Activated CD4-positive, alpha-beta T cell treated with anti-CD3 and anti-CD28 coated beads, Interleukin-2, amount 50 U/mL, for 48 hours (primary cell): ENCODE data around the gene STK32C.
"Not testable (repeated sequence)": the region's sequence is repeated elsewhere in the genome, so short reads cannot be mapped to it uniquely, and the experiment has no call there.

Source experiments
- DNase-seq, 2 experiments: peaks; one replicate each; pipeline ENCODE4 v3.0.0-alpha.2; 2020

The STK32C gene

DNA sequence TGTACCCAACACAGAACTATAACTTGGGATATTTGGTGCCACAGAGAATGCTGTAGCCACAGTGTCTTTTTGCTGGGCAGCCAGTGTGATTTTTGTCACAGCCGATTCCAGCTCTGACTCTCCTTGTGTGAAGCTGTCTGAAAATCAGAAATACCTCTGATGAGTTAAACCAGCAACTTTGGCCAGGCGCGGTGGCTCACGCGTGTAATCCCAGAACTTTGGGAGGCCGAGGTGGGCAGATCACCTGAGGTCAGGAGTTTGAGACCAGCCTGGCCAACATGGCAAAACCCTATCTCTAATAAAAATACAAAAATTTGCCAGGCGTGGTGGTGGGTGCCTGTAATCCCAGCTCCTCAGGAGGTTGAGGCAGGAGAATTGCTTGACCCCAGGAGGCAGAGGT is 30.1 kb upstream of the STK32C start:
- DNase-seq, result not testable (repeated sequence)

DNA sequence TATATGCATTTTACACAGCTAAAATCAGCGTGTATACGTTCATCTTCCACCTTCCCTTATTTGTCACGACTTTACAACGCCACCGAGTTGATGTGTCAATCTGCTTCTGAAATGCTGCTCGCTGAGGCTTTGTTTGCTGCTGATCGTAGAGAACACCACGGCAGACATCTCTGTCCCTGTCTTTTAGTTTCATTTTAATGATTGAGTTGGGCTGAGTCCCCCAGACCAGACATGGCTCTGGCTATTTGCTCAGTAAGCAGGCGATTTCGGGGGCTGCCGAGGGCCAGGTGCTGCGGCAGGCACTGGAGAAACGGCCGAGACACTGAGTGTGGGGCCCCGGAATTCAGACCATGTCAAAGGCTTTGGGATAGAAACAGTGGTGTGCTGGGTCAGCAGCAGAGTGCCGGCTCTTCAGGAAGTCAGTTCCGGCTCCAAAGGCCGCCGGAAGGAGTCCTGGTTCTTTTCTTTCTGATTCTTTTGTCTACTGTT is 29.2 kb upstream of the STK32C start:
- DNase-seq, result peak; percentile 8 to 15

DNA sequence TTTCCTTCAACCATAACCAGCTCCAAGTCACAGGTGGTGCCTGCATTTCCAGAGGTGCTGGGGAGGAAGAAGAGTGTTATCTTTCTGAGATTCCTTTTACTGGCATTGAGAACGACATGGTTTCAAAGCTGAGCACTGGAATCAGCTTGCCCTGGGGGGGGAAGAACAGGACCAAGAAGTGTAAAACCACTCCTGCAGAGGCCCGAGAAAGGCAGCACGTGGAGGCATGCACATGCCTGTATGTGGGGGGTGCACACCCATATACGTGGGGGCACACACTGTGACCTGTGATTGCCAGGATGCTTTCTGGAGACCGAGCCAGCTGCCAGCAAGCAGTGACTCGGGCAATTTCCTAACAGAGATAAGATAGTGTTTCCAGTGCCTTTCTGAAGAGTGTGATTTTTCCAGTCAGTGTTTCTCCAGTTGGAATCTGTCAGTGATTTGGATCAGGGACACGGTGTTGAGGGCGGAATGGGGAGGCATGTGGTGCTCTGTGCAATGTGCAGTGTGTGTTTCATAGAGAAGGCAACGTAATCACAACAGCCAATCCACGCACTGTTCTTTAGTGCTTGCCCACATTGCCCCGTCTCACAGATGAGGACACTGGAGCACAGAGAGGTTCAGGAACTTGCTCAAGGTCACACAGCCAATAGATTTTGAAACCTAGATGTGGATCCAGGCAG is 28.5 kb upstream of the STK32C start:
- no peak for DNase-seq

DNA sequence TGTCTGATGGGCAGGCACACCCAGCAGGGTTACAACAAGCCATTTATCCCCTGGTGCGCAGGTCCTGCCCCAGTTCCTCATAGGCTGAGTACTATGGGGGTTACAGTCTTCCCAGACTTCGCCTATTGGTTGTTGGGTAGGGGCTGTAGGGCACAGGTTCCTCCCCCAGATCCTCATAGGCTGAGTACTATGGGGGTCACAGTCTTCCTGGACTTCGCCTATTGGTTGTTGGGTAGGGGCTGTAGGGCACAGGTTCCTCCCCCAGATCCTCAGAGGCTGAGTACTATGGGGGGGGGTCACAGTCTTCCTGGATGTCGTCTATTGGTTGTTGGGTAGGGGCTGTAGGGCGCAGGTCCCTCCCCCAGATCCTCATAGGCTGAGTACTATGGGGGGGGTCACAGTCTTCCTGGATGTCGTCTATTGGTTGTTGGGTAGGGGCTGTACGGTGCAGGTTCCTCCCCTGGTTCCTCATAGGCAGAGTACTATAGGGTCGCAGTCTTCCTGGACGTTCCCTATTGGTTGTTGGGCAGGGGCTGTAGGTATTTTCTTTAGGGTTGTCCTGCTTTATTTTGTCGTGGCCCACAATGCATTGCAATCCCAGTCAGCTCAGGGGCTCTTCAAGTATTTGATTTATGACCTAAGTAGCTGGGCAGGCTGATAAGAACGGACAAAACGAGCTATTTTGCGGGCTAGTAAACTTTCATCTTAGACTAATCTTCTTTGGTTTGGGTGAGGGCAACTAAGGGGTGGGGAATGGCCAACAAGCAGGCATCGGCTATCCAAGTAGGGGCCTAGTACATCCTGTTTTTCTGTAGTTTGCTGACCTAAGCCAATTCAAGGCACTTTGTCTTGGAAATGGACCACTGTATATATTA is 27.7 kb upstream of the STK32C start:
- no peak for DNase-seq

DNA sequence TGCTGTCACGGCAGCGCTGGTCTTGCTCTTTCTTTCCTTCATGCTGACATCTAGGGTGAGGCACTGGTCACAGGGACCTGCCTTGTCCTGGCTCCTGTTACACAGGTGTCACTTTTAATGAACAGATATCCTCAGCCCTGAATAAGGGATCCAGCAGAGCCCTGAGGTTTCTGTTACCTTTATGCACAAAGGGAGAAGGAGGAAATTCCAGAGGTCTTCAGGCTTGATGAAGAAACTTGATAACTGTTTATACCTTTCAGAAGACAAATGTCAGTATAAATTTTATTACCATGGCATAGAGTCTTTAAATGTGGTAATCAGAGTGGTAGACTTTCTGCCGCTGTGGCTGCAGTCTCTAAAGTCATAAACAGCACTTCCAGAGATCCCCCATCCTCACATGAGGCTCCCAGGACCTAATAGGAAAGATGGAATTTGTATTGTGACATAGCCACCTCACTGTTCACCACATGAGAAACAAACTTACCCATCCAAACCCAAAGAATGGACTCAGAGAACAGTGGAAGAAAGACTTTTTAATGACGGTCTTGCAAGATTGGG is 27.0 kb upstream of the STK32C start:
- DNase-seq, result no peak

DNA sequence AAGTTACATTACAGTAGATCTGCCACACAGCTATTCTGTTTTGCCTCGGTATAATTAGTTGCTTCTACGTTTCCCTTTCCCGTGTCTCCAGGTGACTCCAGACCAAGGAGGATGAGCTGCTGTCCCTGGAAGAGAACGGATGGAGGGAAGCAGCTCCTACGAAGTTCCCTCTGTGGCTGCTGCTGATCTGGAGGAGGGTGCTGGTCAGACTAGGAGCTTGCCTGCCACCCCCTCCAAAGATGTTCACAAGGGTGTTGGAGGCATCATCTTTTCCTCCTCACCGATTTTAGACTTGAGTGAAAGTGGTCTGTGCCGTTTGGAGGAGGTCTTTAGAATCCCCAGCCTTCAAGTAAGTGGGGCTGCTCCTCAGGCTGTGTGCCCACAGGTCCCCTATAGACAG is 25.6 kb upstream of the STK32C start:
- no peak for DNase-seq

DNA sequence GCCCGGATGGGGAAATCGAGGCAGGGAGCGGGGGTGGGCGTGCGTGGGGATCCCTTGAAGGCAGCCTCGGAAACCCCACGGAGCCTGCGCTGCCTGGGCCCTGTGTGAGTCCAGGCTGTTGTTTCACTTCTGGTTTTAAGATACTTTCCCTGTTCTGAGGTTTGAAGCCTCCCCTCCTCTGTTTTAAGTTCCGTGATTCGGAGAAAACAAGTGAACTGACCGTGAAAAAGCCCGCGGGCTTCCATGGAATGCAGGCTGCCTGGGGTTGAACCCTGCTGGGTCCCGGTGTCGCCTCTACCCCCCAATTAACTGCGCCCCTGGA is 24.6 kb upstream of the STK32C start:
- DNase-seq, result no peak

DNA sequence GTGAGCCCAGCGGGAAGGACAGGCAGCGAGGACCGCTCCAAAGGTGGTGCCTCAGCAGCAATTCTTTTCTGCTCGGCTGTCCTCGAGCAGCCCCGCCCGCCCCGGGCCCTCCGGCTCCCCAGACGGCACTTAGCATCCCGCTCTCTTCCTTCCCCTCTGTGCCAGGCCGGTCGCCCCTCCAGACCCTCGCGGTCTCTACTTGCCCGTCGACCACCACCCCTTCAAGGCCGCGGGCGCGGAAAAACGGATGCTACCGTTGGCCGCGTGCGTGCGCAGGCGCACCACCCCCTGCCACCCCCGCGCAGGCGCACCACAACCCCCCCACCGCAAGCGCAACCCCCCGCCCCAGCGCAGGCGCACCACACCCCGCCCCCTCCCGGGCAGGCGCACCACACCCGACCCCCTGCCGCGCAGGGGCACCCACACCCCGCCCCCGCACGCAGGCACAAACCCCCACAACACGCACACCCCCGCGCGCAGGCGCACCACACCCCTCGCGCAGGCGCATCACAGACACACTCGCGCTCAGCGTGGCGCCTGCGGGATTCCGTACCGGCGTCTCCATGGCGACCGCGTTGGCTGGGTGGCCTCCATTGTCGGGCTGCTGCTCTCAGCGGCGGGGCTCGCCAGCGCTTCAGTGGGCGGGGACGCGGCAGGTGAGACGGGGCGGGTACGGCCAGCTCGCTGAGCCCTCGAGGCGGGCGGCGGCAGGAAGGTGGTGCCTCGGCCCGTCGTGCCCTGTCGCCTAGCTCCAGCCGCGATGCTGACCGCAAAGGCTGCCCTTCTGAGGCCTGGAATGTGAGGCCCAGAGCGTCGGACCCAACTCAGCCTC is 24.1 kb upstream of the STK32C start, which contains the start of gene LRRC27:
Gene LRRC27, plus strand, starts transcription at position 593 of the 832 bp plus-strand sequence. CDS start 1,332 bp downstream, outside the sequence.
- peak; percentile 98 for DNase-seq

DNA sequence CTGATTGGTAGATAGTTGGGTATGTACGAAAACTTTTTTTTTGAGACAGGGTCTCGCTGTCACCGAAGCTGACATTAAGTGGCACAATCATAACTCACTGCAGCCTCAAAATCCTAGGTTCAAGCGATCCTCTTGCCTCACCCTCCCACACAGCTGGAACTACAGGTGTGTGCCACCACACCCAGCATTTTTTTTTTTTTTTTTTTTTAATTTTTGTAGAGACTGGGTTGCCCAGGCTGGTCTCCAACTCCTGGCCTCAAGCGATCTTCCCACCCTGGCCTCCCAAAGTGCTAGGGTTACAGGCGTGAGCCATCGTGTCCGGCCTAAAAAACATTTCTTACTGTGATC is 22.7 kb upstream of the STK32C start:
- DNase-seq, result no peak

DNA sequence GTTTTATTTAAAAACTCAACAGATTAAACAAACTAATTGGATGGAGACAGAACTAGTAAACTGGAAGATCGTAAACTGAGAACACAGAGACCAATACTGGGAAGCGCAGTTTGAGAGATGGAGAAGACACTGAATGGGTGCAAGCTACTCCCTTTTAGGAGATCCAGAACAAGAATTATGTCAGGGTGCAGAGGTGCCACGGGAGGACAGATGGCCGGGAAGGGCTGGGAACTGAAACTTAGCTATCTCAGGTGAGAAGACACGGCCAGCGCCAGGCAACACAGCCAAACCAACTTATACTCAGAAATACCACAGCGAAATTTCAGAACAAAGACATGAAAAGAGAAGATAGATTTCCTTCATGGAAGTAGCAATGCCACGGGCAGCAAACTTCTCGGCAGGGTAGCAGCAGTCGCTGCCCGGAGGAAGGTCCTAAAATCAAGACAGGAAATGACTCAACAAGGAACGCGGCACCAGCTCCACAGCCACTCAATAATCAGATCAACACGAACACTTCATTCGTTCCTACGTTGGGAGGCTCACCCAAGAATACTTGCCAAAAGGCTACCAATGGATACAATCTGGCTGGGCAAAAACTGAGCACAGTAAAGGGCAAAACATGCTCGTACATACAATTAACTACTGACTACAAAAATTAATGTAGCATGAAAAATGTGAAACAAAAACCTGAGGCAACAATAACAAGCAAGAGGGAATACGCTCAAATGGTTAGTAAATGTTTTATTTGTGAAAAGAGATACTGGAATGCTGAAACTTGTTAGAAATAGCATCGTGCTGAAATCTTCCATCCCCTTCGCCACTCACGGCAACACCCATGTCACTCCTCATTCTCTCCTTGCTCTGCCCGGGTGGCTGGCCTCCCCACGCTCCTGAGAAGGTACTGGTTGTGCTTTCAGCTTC is 22.1 kb upstream of the STK32C start:
- DNase-seq, result peak; percentile 43 to 56

DNA sequence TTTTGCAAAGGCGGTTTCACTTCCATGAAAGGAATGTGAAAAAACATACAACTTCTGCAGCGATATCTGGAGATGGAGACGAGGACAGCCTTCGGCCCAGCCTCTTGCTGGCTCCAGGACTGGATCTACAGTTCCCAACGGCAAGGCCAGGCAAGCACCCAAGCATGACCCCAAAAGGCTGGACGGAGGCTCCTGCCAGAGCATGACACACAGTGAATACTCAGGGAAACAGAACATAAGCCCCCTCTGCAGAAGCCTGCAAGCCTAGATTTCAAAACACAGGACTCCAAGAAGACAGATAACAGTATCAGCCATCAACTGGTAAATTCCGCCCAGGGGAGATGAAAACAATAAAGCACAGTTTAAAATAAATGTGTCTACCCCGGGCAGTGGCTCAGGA is 21.0 kb upstream of the STK32C start:
- no peak for DNase-seq

DNA sequence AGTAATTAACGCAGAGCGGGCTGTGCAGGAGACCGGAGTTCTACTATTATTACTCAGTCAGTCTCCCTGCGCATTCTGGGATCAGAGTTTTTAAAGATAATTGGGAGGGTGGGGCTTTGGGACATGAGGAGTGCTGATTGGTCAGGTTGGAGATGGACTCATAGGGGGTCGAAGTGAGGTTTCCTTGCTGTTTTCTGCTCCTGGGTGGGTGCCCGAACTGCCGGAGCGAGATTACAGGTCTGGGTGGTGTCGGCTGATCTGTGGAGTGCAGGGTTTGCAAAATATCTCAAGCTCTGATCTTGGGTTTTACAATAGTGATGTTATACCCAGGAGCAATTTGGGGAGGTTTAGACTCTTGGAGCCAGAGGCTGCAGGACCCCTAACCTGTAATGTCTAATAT is 20.4 kb upstream of the STK32C start:
- no peak for DNase-seq

DNA sequence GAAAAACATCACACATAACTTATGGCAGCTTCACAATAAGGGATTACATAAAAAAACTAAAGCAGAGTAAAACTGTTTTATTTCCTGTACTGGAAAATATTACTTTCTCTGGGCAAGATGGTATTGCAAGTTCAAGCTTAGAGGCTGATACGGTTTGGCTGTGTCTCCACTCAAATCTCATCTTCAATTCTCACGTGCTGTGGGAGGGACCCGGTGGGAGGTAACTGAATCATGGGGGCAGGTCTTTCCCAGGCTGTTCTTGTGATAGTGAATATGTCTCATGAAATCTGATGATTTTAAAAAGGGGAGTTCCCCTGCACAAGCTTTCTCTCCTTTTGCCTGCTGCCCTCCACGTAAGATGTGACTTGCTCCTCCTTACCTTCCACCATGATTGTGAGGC is 19.2 kb upstream of the STK32C start:
- peak; percentile 63 to 66 for DNase-seq

DNA sequence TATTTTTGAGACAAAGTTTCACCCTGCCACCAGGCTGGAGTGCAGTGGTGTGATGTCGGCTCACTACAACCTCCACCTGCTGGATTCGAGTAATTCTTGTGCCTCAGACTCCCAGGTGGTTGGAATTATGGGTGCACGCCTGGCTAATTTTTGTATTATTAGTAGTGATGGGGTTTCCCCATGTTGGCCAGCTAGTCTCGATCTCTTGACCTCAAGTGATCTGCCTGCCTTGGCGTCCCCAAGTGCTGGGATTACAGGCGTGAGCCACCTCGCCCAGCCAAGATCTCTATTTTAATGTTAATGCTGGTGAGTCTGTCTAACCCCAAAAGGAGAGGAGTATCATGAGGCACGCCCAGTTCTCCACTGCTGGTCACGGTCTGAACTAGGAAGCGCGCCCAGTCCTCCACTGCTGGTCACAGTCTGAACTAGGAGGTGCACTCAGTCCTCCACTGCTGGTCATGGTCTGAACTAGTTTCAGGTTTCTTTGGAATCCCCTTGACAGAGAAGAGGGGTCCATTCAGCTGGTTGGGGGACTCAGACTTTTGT is 18.7 kb upstream of the STK32C start:
- no peak for DNase-seq

DNA sequence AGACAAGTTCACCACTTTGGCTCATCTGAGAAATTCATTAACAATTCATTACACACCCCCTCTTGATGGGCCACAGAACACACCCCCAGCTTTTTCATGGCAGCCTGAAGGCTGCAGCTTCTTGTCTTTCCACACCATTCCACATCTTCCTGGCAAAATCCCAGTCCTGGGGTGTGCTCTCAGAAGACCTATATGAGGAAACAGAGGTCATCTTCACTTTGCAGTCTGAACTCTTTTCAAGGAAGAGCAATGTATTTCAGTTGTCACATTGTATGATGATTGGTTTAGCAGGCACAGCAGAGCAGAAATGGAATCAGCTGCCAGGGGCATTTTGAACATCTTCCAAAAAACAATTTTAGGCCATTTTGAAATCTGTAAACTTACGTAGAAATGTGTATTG is 16.4 kb upstream of the STK32C start:
- DNase-seq, result no peak

DNA sequence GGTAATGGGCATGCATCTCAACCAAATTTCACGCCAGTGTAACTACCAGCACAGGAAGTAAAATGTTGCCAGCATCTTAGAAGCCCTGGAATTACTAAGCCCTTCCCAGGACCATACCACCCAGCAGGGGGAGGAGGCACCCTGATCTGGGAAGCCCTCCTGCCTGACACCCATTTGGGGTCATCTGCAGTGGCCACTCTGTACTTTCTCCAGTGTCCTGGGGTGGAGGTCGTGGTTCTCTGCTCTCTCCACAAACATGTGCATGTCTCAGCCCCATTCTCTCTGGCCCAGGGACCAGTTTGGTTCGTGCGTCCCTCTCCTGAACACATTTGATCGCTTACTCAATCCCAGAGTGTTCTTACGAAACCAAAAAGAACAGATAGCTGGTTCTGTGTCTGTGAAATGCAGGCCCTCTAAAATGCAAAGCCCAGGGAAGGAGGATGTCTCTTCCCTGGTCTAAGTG is 14.9 kb upstream of the STK32C start:
- no peak for DNase-seq

DNA sequence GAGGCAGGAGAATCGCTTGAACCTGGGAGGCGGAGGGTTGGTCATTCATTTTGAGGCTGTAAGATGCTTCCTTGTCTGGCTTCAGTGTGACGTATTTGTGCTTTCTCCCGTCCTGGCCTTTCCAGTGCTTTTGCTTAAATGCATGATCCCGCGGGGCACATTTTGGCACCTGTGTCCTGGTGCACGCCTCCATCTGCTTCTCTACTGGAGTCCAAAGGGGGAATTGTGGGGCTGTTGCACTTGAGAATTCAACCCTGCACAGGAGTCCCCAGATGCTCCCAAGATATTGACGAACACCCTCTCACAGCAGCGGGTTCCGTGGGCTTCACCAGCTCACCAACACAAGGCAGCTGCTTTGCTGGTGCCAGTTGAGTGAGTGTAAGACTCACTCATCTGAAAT is 14.0 kb upstream of the STK32C start:
- no peak for DNase-seq

DNA sequence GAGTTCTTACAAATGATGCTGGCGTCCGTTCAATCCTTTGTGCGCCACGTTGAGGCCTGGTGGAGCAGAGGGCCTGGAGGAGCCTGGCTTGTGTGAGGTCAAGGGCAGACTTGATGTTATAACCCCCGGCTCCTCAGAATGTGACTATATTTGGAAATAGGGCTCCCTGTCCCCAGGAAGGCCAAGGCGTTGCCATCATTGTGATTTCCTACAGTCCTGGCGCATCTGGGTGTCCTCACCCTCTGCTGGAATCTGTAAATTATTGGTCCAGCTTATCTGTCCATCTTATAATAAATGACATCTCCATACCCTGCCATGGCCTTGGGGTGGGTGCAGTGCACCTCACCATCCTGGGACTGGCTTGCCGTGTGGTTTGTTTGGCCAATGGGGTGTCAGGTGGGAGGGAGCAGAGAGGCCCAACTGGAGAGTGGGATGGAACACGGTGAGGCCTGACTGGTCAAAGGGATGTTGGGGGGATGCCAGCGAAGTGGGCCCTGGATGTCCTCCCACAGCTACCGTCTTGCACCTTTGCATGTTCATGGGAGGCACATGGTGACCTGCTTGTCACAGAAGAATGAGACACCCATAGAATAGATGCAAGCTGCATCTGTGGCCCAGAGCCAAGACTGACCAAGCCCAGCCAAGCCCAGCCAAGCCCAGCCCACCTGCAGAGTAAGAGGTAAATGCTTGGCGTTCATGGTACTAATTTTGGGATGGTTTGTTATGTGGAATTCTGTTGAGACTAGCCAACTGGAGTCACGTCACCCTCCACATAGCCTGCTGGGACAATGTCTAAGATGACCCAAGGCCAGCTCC is 13.1 kb upstream of the STK32C start:
- no peak for DNase-seq

DNA sequence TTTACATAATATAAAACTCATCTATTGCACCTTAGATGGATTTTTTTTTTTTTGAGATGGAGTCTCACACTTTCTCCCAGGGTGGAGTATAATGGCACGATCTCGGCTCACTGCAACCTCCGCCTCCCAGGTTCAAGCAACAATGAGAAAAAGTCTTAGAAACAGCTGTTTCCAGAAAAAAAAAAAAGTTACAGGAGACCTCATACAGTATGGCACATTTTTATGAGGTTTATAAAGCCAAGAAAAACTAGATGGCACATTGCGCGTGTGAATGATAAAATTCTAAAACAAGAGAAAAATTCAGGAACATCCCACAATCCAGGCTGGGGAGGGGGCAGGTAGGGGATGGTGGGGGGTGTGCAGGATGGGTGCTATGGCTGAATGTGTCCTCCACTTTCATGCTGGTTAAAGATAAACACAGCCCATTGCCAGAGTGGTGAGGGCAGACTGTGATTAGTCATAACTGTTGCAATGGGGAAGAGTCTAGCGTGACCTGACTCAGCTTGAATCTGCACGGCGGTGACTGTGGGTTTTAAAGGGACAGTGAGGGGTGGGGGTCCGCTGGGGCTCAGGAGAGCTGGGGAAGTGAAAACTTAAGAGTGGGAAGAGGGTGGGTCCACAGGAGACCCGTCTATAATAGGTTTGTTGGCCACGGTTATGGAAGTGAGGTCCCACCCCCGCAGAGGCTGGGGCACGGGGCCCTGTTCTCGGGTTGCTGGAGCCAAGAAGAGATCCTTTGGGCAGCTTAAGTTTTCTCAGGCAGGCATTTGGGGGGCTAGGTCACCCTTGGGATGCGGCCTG is 12.3 kb upstream of the STK32C start:
- DNase-seq, result peak; percentile 54 to 65

DNA sequence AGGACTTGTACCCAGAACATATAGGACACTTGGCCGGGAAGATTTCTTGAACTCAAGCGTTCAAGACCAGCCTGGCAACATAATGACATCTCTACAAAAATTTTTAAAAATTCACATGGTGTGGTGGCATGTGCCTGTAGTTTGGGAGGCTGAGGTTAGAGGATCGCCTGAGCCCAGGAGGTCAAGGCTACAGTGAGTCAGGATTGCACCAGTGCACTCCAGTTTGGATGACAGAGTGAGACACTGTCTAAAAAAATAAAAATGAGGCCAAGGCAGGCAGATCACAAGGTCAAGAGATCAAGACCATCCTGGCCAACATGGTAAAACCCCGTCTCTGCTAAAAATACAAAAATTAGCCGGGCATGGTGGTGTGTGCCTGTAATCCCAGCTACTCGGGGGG is 9.7 kb upstream of the STK32C start:
- DNase-seq, result not testable (repeated sequence)
